BJ (cell line): Measurements from ENCODE around the gene CHN2. TPM values are rescaled to one million over a fixed set of nuclear protein-coding genes. Genes with fewer than 3 reads are reported as not detected.

Experiments
- CTCF ChIA-PET: fragments of 350-600 bp; formaldehyde crosslinking; extraction: SDS; loops from one replicate; lab custom pipeline; 2021; ENCODE audit warnings: antibody characterized with exemption, inconsistent platforms; lab: Yijun Ruan, JAX
- POLR2A ChIA-PET: fragments of 300-600 bp; sonication (Branson Sonifier 250); formaldehyde crosslinking; extraction: SDS; loops from one replicate; lab custom pipeline; 2021; ENCODE audit warnings: antibody characterized with exemption; lab: Charles Lee
- DNase-seq: peaks from one replicate; pipeline ENCODE4 v3.0.0-alpha.2; 2011; ENCODE audit warnings: low read depth
- H3K27me3 ChIP-seq: 2 replicates; pipeline ENCODE4 v1.6.0; 2011; ENCODE audit warnings: low read length; ENCODE audit not compliant: control insufficient read depth, insufficient read depth
- H3K36me3 ChIP-seq: 2 replicates; pipeline ENCODE4 v1.5.1; 2011; ENCODE audit warnings: low read length; ENCODE audit not compliant: control insufficient read depth, insufficient read depth
- H3K4me3 ChIP-seq: 2 replicates; pipeline ENCODE4 v1.5.1; 2011; ENCODE audit warnings: low read depth, mild to moderate bottlenecking, control low read depth, low read length
- CTCF ChIP-seq: IDR thresholded peaks from 2 replicates; pipeline ENCODE4 v1.5.1; 2011; ENCODE audit warnings: low read depth, mild to moderate bottlenecking, control low read depth, inconsistent platforms, low read length, moderate library complexity; ENCODE audit not compliant: insufficient read depth
- polyA plus RNA-seq: library from polyadenylated mRNA; depleted of rRNA; stranded (reverse); fragments of >200 nt; gene quantifications from 2 replicates; pipeline ENCODE4 v1.2.3, GENCODE V29; 2011

The CHN2 gene
- polyA plus RNA-seq, 1 experiment: not detected

GRCh38 chr7:29412912-29413311 lies 218.3 kb downstream of the CHN2 start:
- ChIA-PET POLR2A (no interaction called here), CTCF (interaction anchor here (9.4 kb wide), 1 partner anchor 489 kb away, joined by 129 read pairs; no protein-coding TSS in a partner anchor)
- no peaks in the 10 kb centered on the region for H3K36me3 ChIP-seq
- H3K27me3 ChIP-seq: 0 out of 2 replicates have a peak, but pooled peaks cover 2% of the 10 kb centered on the region
- no peak for DNase-seq
- no peak overlapping the region for H3K4me3 ChIP-seq
- TF ChIP-seq CTCF: no peak

- no peak for TF ChIP-seq CTCF
- Histone ChIP-seq H3K27me3 (0 out of 2 replicates have a peak, but pooled peaks cover 2% of the 10 kb centered on the region), H3K4me3 (no peak overlapping the region), H3K36me3 (no peaks in the 10 kb centered on the region)
- CTCF ChIA-PET: interaction anchor here (0.6 to 2.9 kb wide), 4 partner anchors 39 to 491 kb away, joined by 3 to 14 read pairs (median 4); no protein-coding TSS in a partner anchor
- no peak for DNase-seq
- POLR2A ChIA-PET: no interaction called here
These were observed 219.1 kb downstream of the CHN2 start for GRCh38 chr7:29413626-29414136.

GRCh38 chr7:29414216-29414615 lies 219.6 kb downstream of the CHN2 start:
- POLR2A ChIA-PET: no interaction called here
- no peak for DNase-seq
- no peak for TF ChIP-seq CTCF
- Histone ChIP-seq H3K36me3 (no peaks in the 10 kb centered on the region), H3K27me3 (0 out of 2 replicates have a peak, but pooled peaks cover 2% of the 10 kb centered on the region), H3K4me3 (no peak overlapping the region)
- CTCF ChIA-PET: interaction anchor here (0.6 to 2.9 kb wide), 4 partner anchors 39 to 492 kb away, joined by 3 to 14 read pairs (median 4); no protein-coding TSS in a partner anchor

GRCh38 chr7:29415215-29415614 lies 220.6 kb downstream of the CHN2 start:
- ChIA-PET POLR2A (no interaction called here), CTCF (interaction anchor here (0.6 to 2.9 kb wide), 3 partner anchors 226 to 493 kb away, joined by 4 to 14 read pairs (median 6); no protein-coding TSS in a partner anchor)
- no peak for TF ChIP-seq CTCF
- Histone ChIP-seq H3K27me3 (0 out of 2 replicates have a peak, but pooled peaks cover 2% of the 10 kb centered on the region), H3K4me3 (no peak overlapping the region), H3K36me3 (no peaks in the 10 kb centered on the region)
- no peak for DNase-seq

- CTCF ChIA-PET: interaction anchor here (1.0 kb wide), 1 partner anchor 227 kb away, joined by 3 read pairs; no protein-coding TSS in a partner anchor
- DNase-seq: no peak
- POLR2A ChIA-PET: interaction anchor here (0.6 kb wide), 1 partner anchor 93 kb away, joined by 3 read pairs; no protein-coding TSS in a partner anchor
- TF ChIP-seq CTCF: no peak
- Histone ChIP-seq H3K27me3 (0 out of 2 replicates have a peak, but pooled peaks cover 2% of the 10 kb centered on the region), H3K4me3 (no peak overlapping the region), H3K36me3 (no peaks in the 10 kb centered on the region)
These were observed 221.8 kb downstream of the CHN2 start for GRCh38 chr7:29416276-29416937.
